SK-N-SH (cell line): ENCODE measurements around the gene EHBP1L1. TPM values are rescaled to one million over a fixed set of nuclear protein-coding genes. Genes with fewer than 3 reads are reported as not detected.

Source experiments
- CTCF ChIA-PET: fragments of 300-600, 350-600 bp; formaldehyde crosslinking; extraction: SDS; loops from one replicate; lab custom pipeline; 2021; lab: Yijun Ruan, JAX
- POLR2A ChIA-PET: fragments of 350-600 bp; sonication (Branson Sonifier 250); formaldehyde crosslinking; extraction: SDS; loops from one replicate; lab custom pipeline; 2020; ENCODE audit warnings: antibody characterized with exemption, inconsistent platforms; lab: Yijun Ruan, JAX
- DNase-seq: peaks from one replicate; pipeline ENCODE4 v3.0.0; 2012
- H2AFZ ChIP-seq: fragments of 200-600 bp; sonication (generic); 2 replicates; pipeline ENCODE4 v1.8.1; 2016; ENCODE audit warnings: antibody characterized with exemption, mild to moderate bottlenecking, low read depth
- H3F3A ChIP-seq: fragments of 200-600 bp; sonication (generic); replicated peaks from 2 replicates; pipeline ENCODE3; 2016; ENCODE audit warnings: antibody characterized with exemption, mild to moderate bottlenecking; ENCODE audit not compliant: insufficient read depth
- H3K27ac ChIP-seq, 2 experiments: fragments of 200-500 bp in 1 of 2; fragments of 200-600 bp in 1 of 2; sonication (Bioruptor generic) in 1 of 2; sonication (generic), shearing (Covaris generic) in 1 of 2; 2 replicates each; pipeline versions ENCODE4 v1.5.1 to v1.6.1; 2014 to 2016; ENCODE audit warnings: low read depth in 2 of 2, inconsistent platforms in 1 of 2, low read length in 1 of 2, mild to moderate bottlenecking in 1 of 2, mixed read lengths in 1 of 2
- H3K27me3 ChIP-seq: fragments of 200-600 bp; sonication (generic), shearing (Covaris generic); 2 replicates; pipeline ENCODE4 v1.6.1; 2016; ENCODE audit warnings: mixed run types; ENCODE audit not compliant: insufficient read depth
- H3K36me3 ChIP-seq, 2 experiments: fragments of 200-500 bp in 1 of 2; fragments of 200-600 bp in 1 of 2; sonication (Bioruptor generic) in 1 of 2; sonication (generic) in 1 of 2; replicated peaks in 1 of 2; 2 replicates each; pipeline versions ENCODE3 to v1.5.1; 2014 to 2016; ENCODE audit warnings: low read length in 1 of 2, mild to moderate bottlenecking in 1 of 2; ENCODE audit not compliant: insufficient read depth in 2 of 2, control insufficient read depth in 1 of 2
- H3K4me1 ChIP-seq, 2 experiments: fragments of 200-500 bp in 1 of 2; fragments of 200-600 bp in 1 of 2; sonication (Bioruptor generic) in 1 of 2; sonication (generic), shearing (Covaris generic) in 1 of 2; 2 replicates each; pipeline versions ENCODE4 v1.5.1 to v1.6.1; 2014 to 2016; ENCODE audit warnings: low read depth in 1 of 2, low read length in 1 of 2, mixed run types in 1 of 2; ENCODE audit not compliant: insufficient read depth in 2 of 2, control insufficient read depth in 1 of 2
- H3K4me2 ChIP-seq: fragments of 200-600 bp; sonication (generic), shearing (Covaris generic); 2 replicates; pipeline ENCODE4 v1.6.1; 2017; ENCODE audit warnings: mixed run types
- H3K4me3 ChIP-seq, 2 experiments: fragments of 200-500 bp in 1 of 2; fragments of 200-600 bp in 1 of 2; sonication (Bioruptor generic) in 1 of 2; sonication (generic), shearing (Covaris generic) in 1 of 2; 2 replicates each; pipeline versions ENCODE4 v1.5.1 to v1.8.1; 2014 to 2016; ENCODE audit warnings: low read depth in 2 of 2, inconsistent platforms in 1 of 2, low read length in 1 of 2, mild to moderate bottlenecking in 1 of 2, mixed read lengths in 1 of 2, moderate library complexity in 1 of 2
- H3K79me2 ChIP-seq: fragments of 200-600 bp; sonication (generic); 2 replicates; pipeline ENCODE4 v1.8.1; 2017; ENCODE audit warnings: mild to moderate bottlenecking; ENCODE audit not compliant: insufficient read depth
- H3K9ac ChIP-seq: fragments of 200-600 bp; sonication (generic); 2 replicates; pipeline ENCODE4 v1.6.1; 2017; ENCODE audit warnings: mixed run types
- H3K9me2 ChIP-seq: fragments of 200-600 bp; sonication (generic); 2 replicates; pipeline ENCODE4 v1.6.1; 2017; ENCODE audit warnings: mixed run types
- H3K9me3 ChIP-seq: fragments of 200-600 bp; sonication (generic); 2 replicates; pipeline ENCODE4 v1.6.1; 2017; ENCODE audit warnings: mixed run types, mild to moderate bottlenecking, moderate library complexity
- H4K20me1 ChIP-seq: fragments of 200-600 bp; sonication (generic); 2 replicates; pipeline ENCODE4 v1.6.1; 2017; ENCODE audit warnings: mild to moderate bottlenecking, mixed run types; ENCODE audit not compliant: insufficient read depth
- EP300 ChIP-seq, 2 experiments: IDR thresholded peaks; 2 replicates each; pipeline versions ENCODE4 v1.4.0 to v1.6.1; 2012; ENCODE audit warnings: borderline replicate concordance in 1 of 2, low read depth in 1 of 2, low read length in 1 of 2
- FOXJ3 ChIP-seq: sonication (generic); formaldehyde crosslinking; IDR thresholded peaks from 2 replicates; pipeline ENCODE4 v1.5.1; 2020; ENCODE audit warnings: mild to moderate bottlenecking, missing genetic modification reagents
- MEF2A ChIP-seq: IDR thresholded peaks from 2 replicates; pipeline ENCODE4 v1.4.0; 2012; ENCODE audit warnings: low read depth, borderline replicate concordance
- NFIC ChIP-seq: IDR thresholded peaks from 2 replicates; pipeline ENCODE4 v1.4.0; 2012; ENCODE audit warnings: borderline replicate concordance
- NRF1 ChIP-seq: IDR thresholded peaks from 2 replicates; pipeline ENCODE4 v1.6.1; 2012; ENCODE audit warnings: low read depth, mild to moderate bottlenecking, low read length
- POLR2AphosphoS5 ChIP-seq: IDR thresholded peaks from 2 replicates; pipeline ENCODE4 v1.6.1; 2012; ENCODE audit warnings: low read depth, low read length
- RFX5 ChIP-seq: IDR thresholded peaks from 2 replicates; pipeline ENCODE4 v1.6.1; 2012; ENCODE audit warnings: mild to moderate bottlenecking, improper control_type of control experiment, low read length
- RXRA ChIP-seq: IDR thresholded peaks from 2 replicates; pipeline ENCODE4 v1.4.0; 2012; ENCODE audit warnings: low read depth, mild to moderate bottlenecking, borderline replicate concordance
- SMC3 ChIP-seq: IDR thresholded peaks from 2 replicates; pipeline ENCODE4 v1.6.1; 2012; ENCODE audit warnings: low read depth, low read length, improper control_type of control experiment
- TAF1 ChIP-seq: IDR thresholded peaks from 2 replicates; pipeline ENCODE4 v1.6.1; 2012; ENCODE audit warnings: low read depth, mild to moderate bottlenecking, low read length, moderate library complexity, borderline replicate concordance
- TCF12 ChIP-seq: IDR thresholded peaks from 2 replicates; pipeline ENCODE4 v1.4.0; 2012
- TEAD4 ChIP-seq: IDR thresholded peaks from 2 replicates; pipeline ENCODE4 v1.4.0; 2012; ENCODE audit warnings: mild to moderate bottlenecking, borderline replicate concordance; ENCODE audit not compliant: insufficient read depth
- WGBS: methylation state at CpG from one replicate; pipeline ENCODE4 v1.1.6; 2017; ENCODE audit warnings: low lambda C conversion rate; 5-methylcytosine and 5-hydroxymethylcytosine counted together
- polyA plus RNA-seq, 3 experiments: library from polyadenylated mRNA; depleted of rRNA; stranded (reverse); fragments of >200 nt; gene quantifications; 2 replicates each; pipeline ENCODE4 v1.2.3, GENCODE V29; 2012
- TF ChIP-seq, protein P1 (sequence below): IDR thresholded peaks from 2 replicates; pipeline ENCODE4 v1.4.0; 2012; ENCODE audit warnings: low read depth, borderline replicate concordance
- TF ChIP-seq, protein P2 (sequence below): IDR thresholded peaks from 2 replicates; pipeline ENCODE4 v1.4.0; 2012; ENCODE audit warnings: low read depth, borderline replicate concordance
- TF ChIP-seq, protein P3 (sequence below): IDR thresholded peaks from 2 replicates; pipeline ENCODE4 v1.6.1; 2012; ENCODE audit warnings: mild to moderate bottlenecking, low read depth, low read length, moderate library complexity

The EHBP1L1 gene
- polyA plus RNA-seq, 1 of the 3 experiments (the other 2 are of a cell fraction): 48.7 TPM

DNA sequence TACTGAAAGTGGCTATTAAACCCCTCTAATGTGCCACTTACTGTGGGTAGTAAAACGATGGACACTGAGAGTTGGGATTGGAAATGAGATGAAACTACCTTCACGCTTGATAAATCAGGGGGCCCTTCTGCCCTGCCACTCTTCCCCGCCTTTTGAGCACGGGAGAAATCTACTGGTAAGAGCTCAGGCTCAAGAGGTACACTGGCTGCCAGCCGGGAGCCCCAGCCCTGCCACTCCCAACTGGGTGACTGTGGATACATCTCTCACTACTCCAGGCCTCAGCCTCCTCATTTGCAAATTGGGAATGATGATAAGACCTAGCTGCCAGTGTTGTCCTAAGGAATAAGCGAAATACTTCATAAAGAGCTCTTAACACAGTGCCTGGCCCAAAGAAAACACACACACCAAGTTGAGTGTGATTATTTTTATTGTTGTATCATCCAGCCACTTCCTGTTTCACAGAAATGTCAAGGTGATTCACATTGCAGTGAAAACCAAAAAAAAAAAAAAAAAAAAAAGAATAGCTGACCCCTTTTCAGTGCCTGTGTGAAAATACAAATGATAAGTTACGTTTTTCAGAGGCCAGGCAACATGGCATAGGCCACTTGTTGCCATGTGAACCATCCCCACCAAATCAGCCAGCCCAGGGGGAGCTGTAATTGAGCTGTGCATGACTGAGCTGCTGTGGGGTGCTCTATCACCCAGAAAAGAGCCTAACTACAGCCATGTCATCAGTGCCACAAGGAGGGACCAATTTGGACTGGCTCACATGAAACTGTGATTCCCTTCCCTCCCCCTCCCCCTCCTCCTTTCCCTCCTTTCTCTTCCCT is 10.0 kb upstream of the EHBP1L1 start:
- Histone ChIP-seq H2AFZ (no peak overlapping the region), H3K4me2 (no peak overlapping the region; the same call in 1 of the 2 replicates), H3K79me2 (peaks cover 36% of the 10 kb centered on the region), H3K9me3 (no peaks in the 10 kb centered on the region), H3K9ac (0 out of 2 replicates have a peak overlapping the region, but pooled peaks have one; percentile 18), H3F3A (peaks cover 43% of the 10 kb centered on the region), H3K4me3 (no peak overlapping the region), H3K27ac (peak overlapping the region in 1 of 2 experiments; percentile 34; a peak in 1 of 4 replicates), H3K9me2 (no peaks in the 10 kb centered on the region), H3K4me1 (peaks cover 25 to 36% of the 10 kb centered on the region in 2 experiments; a peak in 3 of 4 replicates), H3K36me3 (no peaks in the 10 kb centered on the region), H3K27me3 (no peaks in the 10 kb centered on the region), H4K20me1 (no peaks in the 10 kb centered on the region)
- DNase-seq: no peak
- POLR2A ChIA-PET: no interaction called here
- CTCF ChIA-PET: interaction anchor here (1.3 to 13.6 kb wide), 4 partner anchors 14 to 39 kb away, joined by 3 to 295 read pairs (median 10); no protein-coding TSS in a partner anchor
- TF ChIP-seq TAF1 (no peak), TCF12 (no peak), POLR2AphosphoS5 (no peak), NFIC (no peak), SMC3 (no peak), NRF1 (no peak), RFX5 (no peak), FOXJ3 (no peak), EP300 (IDR thresholded peaks at IDR 0.05; ENCODE audit: borderline replicate concordance in 1 of 2, low read depth in 1 of 2, low read length in 1 of 2) (no peak), TEAD4 (no peak), MEF2A (no peak), RXRA (no peak)
- TF ChIP-seq, protein P1, sequence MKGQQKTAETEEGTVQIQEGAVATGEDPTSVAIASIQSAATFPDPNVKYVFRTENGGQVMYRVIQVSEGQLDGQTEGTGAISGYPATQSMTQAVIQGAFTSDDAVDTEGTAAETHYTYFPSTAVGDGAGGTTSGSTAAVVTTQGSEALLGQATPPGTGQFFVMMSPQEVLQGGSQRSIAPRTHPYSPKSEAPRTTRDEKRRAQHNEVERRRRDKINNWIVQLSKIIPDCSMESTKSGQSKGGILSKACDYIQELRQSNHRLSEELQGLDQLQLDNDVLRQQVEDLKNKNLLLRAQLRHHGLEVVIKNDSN: no peak
- TF ChIP-seq, protein P2, sequence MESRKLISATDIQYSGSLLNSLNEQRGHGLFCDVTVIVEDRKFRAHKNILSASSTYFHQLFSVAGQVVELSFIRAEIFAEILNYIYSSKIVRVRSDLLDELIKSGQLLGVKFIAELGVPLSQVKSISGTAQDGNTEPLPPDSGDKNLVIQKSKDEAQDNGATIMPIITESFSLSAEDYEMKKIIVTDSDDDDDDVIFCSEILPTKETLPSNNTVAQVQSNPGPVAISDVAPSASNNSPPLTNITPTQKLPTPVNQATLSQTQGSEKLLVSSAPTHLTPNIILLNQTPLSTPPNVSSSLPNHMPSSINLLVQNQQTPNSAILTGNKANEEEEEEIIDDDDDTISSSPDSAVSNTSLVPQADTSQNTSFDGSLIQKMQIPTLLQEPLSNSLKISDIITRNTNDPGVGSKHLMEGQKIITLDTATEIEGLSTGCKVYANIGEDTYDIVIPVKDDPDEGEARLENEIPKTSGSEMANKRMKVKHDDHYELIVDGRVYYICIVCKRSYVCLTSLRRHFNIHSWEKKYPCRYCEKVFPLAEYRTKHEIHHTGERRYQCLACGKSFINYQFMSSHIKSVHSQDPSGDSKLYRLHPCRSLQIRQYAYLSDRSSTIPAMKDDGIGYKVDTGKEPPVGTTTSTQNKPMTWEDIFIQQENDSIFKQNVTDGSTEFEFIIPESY: no peak
- TF ChIP-seq, protein P3, sequence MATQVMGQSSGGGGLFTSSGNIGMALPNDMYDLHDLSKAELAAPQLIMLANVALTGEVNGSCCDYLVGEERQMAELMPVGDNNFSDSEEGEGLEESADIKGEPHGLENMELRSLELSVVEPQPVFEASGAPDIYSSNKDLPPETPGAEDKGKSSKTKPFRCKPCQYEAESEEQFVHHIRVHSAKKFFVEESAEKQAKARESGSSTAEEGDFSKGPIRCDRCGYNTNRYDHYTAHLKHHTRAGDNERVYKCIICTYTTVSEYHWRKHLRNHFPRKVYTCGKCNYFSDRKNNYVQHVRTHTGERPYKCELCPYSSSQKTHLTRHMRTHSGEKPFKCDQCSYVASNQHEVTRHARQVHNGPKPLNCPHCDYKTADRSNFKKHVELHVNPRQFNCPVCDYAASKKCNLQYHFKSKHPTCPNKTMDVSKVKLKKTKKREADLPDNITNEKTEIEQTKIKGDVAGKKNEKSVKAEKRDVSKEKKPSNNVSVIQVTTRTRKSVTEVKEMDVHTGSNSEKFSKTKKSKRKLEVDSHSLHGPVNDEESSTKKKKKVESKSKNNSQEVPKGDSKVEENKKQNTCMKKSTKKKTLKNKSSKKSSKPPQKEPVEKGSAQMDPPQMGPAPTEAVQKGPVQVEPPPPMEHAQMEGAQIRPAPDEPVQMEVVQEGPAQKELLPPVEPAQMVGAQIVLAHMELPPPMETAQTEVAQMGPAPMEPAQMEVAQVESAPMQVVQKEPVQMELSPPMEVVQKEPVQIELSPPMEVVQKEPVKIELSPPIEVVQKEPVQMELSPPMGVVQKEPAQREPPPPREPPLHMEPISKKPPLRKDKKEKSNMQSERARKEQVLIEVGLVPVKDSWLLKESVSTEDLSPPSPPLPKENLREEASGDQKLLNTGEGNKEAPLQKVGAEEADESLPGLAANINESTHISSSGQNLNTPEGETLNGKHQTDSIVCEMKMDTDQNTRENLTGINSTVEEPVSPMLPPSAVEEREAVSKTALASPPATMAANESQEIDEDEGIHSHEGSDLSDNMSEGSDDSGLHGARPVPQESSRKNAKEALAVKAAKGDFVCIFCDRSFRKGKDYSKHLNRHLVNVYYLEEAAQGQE: no peak
- 92% methylated on average over 7 of the region's 7 CpGs for WGBS
